ENCODE data around the gene AMN1.

The AMN1 gene

DNA sequence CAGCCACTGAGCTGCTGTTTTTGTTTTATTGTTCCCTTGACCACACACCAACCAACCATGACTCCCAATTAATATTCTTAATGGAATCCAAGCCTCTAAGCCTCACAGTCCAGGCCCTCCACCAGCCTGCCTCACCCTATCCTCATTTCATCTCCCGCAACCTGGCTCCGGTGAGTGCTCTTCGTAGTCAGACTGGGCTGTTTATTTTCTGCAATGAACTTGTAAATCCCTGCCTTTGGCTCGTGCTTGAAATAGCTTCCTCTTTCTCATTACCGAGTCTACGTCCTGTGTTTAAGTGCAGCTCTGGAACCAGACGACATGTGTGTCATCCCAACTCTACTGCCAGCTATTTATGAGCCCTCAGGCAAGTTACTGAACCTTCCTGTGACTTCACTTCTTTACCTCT, 81.7 kb downstream of the AMN1 start:
- CTCF ChIA-PET: interaction anchor here (0.6 to 1.2 kb wide), 7 partner anchors 9 to 563 kb away, joined by 3 to 5 read pairs (median 3); no protein-coding TSS in a partner anchor
- no peak overlapping the region for H3K27ac ChIP-seq (ENCODE audit: extremely low read depth, low read depth, low read length)
- TF ChIP-seq OSR2 (tag by site-specific recombination; IDR thresholded peaks at IDR 0.05): peak; percentile 39; the same call in 1 of the 2 replicates
- TF ChIP-seq, protein P1, sequence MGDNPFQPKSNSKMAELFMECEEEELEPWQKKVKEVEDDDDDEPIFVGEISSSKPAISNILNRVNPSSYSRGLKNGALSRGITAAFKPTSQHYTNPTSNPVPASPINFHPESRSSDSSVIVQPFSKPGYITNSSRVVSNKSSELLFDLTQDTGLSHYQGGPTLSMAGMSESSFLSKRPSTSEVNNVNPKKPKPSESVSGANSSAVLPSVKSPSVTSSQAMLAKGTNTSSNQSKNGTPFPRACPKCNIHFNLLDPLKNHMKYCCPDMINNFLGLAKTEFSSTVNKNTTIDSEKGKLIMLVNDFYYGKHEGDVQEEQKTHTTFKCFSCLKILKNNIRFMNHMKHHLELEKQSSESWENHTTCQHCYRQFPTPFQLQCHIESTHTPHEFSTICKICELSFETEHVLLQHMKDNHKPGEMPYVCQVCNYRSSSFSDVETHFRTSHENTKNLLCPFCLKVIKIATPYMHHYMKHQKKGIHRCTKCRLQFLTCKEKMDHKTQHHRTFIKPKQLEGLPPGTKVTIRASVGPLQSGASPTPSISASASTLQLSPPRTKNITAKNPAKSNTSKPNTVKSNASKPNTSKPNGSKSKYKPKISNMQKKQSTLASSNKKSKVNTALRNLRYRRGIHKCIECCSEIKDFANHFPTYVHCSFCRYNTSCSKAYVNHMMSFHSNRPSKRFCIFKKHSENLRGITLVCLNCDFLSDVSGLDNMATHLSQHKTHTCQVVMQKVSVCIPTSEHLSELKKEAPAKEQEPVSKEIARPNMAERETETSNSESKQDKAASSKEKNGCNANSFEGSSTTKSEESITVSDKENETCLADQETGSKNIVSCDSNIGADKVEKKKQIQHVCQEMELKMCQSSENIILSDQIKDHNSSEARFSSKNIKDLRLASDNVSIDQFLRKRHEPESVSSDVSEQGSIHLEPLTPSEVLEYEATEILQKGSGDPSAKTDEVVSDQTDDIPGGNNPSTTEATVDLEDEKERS (tag by site-specific recombination; IDR thresholded peaks at IDR 0.05): no peak
- peak; percentile 22; the same call in 1 of the 2 replicates for TF ChIP-seq TRIM28 (IDR thresholded peaks at IDR 0.05; ENCODE audit: borderline replicate concordance, low read length)
- TF ChIP-seq, protein P2, sequence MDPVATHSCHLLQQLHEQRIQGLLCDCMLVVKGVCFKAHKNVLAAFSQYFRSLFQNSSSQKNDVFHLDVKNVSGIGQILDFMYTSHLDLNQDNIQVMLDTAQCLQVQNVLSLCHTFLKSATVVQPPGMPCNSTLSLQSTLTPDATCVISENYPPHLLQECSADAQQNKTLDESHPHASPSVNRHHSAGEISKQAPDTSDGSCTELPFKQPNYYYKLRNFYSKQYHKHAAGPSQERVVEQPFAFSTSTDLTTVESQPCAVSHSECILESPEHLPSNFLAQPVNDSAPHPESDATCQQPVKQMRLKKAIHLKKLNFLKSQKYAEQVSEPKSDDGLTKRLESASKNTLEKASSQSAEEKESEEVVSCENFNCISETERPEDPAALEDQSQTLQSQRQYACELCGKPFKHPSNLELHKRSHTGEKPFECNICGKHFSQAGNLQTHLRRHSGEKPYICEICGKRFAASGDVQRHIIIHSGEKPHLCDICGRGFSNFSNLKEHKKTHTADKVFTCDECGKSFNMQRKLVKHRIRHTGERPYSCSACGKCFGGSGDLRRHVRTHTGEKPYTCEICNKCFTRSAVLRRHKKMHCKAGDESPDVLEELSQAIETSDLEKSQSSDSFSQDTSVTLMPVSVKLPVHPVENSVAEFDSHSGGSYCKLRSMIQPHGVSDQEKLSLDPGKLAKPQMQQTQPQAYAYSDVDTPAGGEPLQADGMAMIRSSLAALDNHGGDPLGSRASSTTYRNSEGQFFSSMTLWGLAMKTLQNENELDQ (tag by site-specific recombination; IDR thresholded peaks at IDR 0.05; ENCODE audit: low read depth): no peak
- H3K4me3 ChIP-seq (ENCODE audit: low read depth, low read length): no peak overlapping the region
- H3K9me3 ChIP-seq (ENCODE audit: control insufficient read depth, insufficient read depth, low read depth, low read length): no peaks in the 10 kb centered on the region
- H3K4me1 ChIP-seq (ENCODE audit: control insufficient read depth, insufficient read depth, low read length): no peaks in the 10 kb centered on the region
- H3K36me3 ChIP-seq (ENCODE audit: control insufficient read depth in 2 of 2, insufficient read depth in 1 of 2, low read length in 2 of 2): no peaks in the 10 kb centered on the region
- POLR2A ChIA-PET: no interaction called here

- Histone ChIP-seq H3K36me3 (ENCODE audit: control insufficient read depth in 2 of 2, insufficient read depth in 1 of 2, low read length in 2 of 2) (no peaks in the 10 kb centered on the region), H3K4me3 (ENCODE audit: low read depth, low read length) (no peak overlapping the region), H3K9me3 (ENCODE audit: control insufficient read depth, insufficient read depth, low read depth, low read length) (no peaks in the 10 kb centered on the region), H3K27ac (ENCODE audit: extremely low read depth, low read depth, low read length) (no peak overlapping the region), H3K4me1 (ENCODE audit: control insufficient read depth, insufficient read depth, low read length) (no peaks in the 10 kb centered on the region)
- ChIA-PET CTCF (interaction anchor here (0.6 to 1.4 kb wide), 3 partner anchors 10 to 243 kb away, joined by 3 to 4 read pairs (median 3); no protein-coding TSS in a partner anchor), POLR2A (no interaction called here)
- TF ChIP-seq BCL11B (tag by site-specific recombination; IDR thresholded peaks at IDR 0.05; ENCODE audit: low read depth) (no peak), ZNF596 (tag by site-specific recombination; IDR thresholded peaks at IDR 0.05) (no peak)
Observed at GRCh38 chr12:31645924-31646323, 82.9 kb downstream of the AMN1 start.

DNA sequence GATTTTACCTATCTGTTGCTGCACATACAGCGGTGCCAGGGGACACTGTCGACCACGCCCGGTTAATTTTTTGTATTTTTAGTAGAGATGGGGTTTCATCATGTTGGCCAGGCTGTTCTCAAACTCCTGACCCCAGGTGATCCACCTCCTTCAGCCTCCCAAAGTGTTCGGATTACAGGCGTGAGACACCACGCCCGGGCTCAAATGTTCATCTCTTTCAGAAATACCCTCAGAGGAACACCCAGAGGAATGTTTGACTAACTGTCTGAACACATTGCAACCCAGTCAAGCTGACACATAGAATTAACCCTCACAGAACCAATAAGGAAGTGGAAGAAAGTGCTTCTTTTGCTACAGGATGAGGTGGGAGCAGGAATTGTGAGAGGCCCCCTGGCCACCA, 84.3 kb downstream of the AMN1 start:
- H3K27ac ChIP-seq (ENCODE audit: extremely low read depth, low read depth, low read length): no peak overlapping the region
- H3K9me3 ChIP-seq (ENCODE audit: control insufficient read depth, insufficient read depth, low read depth, low read length): no peaks in the 10 kb centered on the region
- no peaks in the 10 kb centered on the region for H3K36me3 ChIP-seq (ENCODE audit: control insufficient read depth in 2 of 2, insufficient read depth in 1 of 2, low read length in 2 of 2)
- TF ChIP-seq ZNF211 (tag by site-specific recombination; IDR thresholded peaks at IDR 0.05; ENCODE audit: low read depth) (no peak), YY2 (tag by site-specific recombination; IDR thresholded peaks at IDR 0.05) (no peak)
- TF ChIP-seq, protein P2 (tag by site-specific recombination; IDR thresholded peaks at IDR 0.05; ENCODE audit: low read depth): no peak
- H3K4me1 ChIP-seq (ENCODE audit: control insufficient read depth, insufficient read depth, low read length): no peaks in the 10 kb centered on the region
- CTCF ChIA-PET: interaction anchor here (1.0 to 2.6 kb wide), 4 partner anchors 8 to 373 kb away, joined by 3 to 12 read pairs (median 4); no protein-coding TSS in a partner anchor
- no peak overlapping the region for H3K4me3 ChIP-seq (ENCODE audit: low read depth, low read length)
- POLR2A ChIA-PET: no interaction called here
